H1 (cell line): ENCODE measurements around the gene MS4A6A. TPM values are rescaled to one million over a fixed set of nuclear protein-coding genes. Genes with fewer than 3 reads are reported as not detected.

ENCODE experiments used
- CTCF ChIA-PET: fragments of 300-600 bp; sonication (Branson Sonifier 250); formaldehyde crosslinking; loops from one replicate; lab custom pipeline; 2021; ENCODE audit not compliant: partially characterized antibody; lab: Charles Lee
- POLR2A ChIA-PET: fragments of 300-600 bp; sonication (Branson Sonifier 250); formaldehyde crosslinking; loops from one replicate; lab custom pipeline; 2021; ENCODE audit warnings: inconsistent platforms; ENCODE audit not compliant: partially characterized antibody; lab: Charles Lee
- DNase-seq, 2 experiments: peaks; one replicate each; pipeline versions ENCODE4 v3.0.0 to v3.0.0-alpha.2; 2010 to 2022; ENCODE audit warnings: low spot score in 2 of 2, low read depth in 1 of 2, mixed read lengths in 1 of 2
- FAIRE-seq: peaks from 2 replicates; lab custom pipeline; 2011; peaks lifted over from hg19 to GRCh38; lab: Jason Lieb, UNC
- H2AFZ ChIP-seq: 2 replicates; pipeline ENCODE4 v1.8.1; 2012; ENCODE audit warnings: low read length, inconsistent platforms
- H2AK5ac ChIP-seq: 2 replicates; pipeline ENCODE4 v1.6.1; 2013; ENCODE audit warnings: low read depth, low read length
- H2BK120ac ChIP-seq: replicated peaks from 2 replicates; pipeline ENCODE3; 2013; ENCODE audit warnings: low read depth, low read length, inconsistent platforms
- H2BK12ac ChIP-seq: 2 replicates; pipeline ENCODE4 v1.6.1; 2013; ENCODE audit warnings: low read depth, low read length
- H2BK15ac ChIP-seq: 2 replicates; pipeline ENCODE4 v1.6.1; 2013; ENCODE audit warnings: low read length
- H2BK20ac ChIP-seq: 2 replicates; pipeline ENCODE4 v1.6.1; 2013; ENCODE audit warnings: low read length
- H2BK5ac ChIP-seq: 2 replicates; pipeline ENCODE4 v1.6.1; 2013; ENCODE audit warnings: low read depth, low read length
- H3K14ac ChIP-seq: 2 replicates; pipeline ENCODE4 v1.6.1; 2013; ENCODE audit warnings: inconsistent platforms; ENCODE audit not compliant: insufficient read length
- H3K18ac ChIP-seq: 2 replicates; pipeline ENCODE4 v1.6.1; 2013; ENCODE audit warnings: low read length; ENCODE audit errors: extremely low read depth
- H3K23ac ChIP-seq: 2 replicates; pipeline ENCODE4 v1.6.1; 2013; ENCODE audit warnings: inconsistent platforms; ENCODE audit not compliant: insufficient read length
- H3K23me2 ChIP-seq: 2 replicates; pipeline ENCODE4 v1.6.1; 2013; ENCODE audit warnings: low read depth, low read length
- H3K27ac ChIP-seq: 2 replicates; pipeline ENCODE4 v1.6.1; 2011; ENCODE audit warnings: low read depth, low read length, inconsistent platforms
- H3K27me3 ChIP-seq, 4 experiments: replicated peaks in 1 of 4; 1 replicate in 1 of 4; 2 replicates in 3 of 4; pipeline versions ENCODE4 v1.6.1 to v1.8.1; 2011 to 2013; ENCODE audit warnings: low read length in 3 of 4, mild to moderate bottlenecking in 3 of 4, inconsistent platforms in 2 of 4, mixed read lengths in 2 of 4, moderate library complexity in 1 of 4; ENCODE audit not compliant: control insufficient read depth in 3 of 4, insufficient read depth in 3 of 4; ENCODE audit errors: extremely low read depth in 1 of 4
- H3K36me3 ChIP-seq, 4 experiments: 2 replicates each; pipeline versions ENCODE4 v1.6.1 to v1.8.1; 2011 to 2013; ENCODE audit warnings: mild to moderate bottlenecking in 4 of 4, low read length in 3 of 4, moderate library complexity in 2 of 4, control low read depth in 1 of 4, inconsistent platforms in 1 of 4; ENCODE audit not compliant: insufficient read depth in 4 of 4, control insufficient read depth in 2 of 4
- H3K4ac ChIP-seq: replicated peaks from 2 replicates; pipeline ENCODE3; 2013; ENCODE audit warnings: low read length, low read depth, mixed read lengths, inconsistent platforms; ENCODE audit not compliant: insufficient read length
- H3K4me1 ChIP-seq, 4 experiments: replicated peaks in 1 of 4; 1 replicate in 1 of 4; 2 replicates in 3 of 4; pipeline versions ENCODE4 v1.6.1 to v1.8.1; 2011 to 2013; ENCODE audit warnings: low read length in 3 of 4, inconsistent platforms in 2 of 4, mixed read lengths in 1 of 4; ENCODE audit not compliant: insufficient read depth in 4 of 4, control insufficient read depth in 3 of 4
- H3K4me2 ChIP-seq, 2 experiments: 2 replicates each; pipeline versions ENCODE4 v1.6.1 to v1.8.1; 2011 to 2013; ENCODE audit warnings: low read depth in 2 of 2, low read length in 2 of 2, control low read depth in 1 of 2, inconsistent platforms in 1 of 2, mild to moderate bottlenecking in 1 of 2; ENCODE audit not compliant: insufficient read depth in 1 of 2
- H3K4me3 ChIP-seq, 4 experiments: fragments of 200-600, 300-600 bp in 1 of 4; sonication (generic), shearing (Covaris generic), sonication (Bioruptor Twin) in 1 of 4; 2 replicates each; pipeline versions ENCODE4 v1.5.1 to v1.8.1; 2011 to 2016; ENCODE audit warnings: low read length in 4 of 4, low read depth in 3 of 4, control low read depth in 2 of 4, inconsistent platforms in 2 of 4, mild to moderate bottlenecking in 2 of 4, mixed read lengths in 1 of 4, moderate library complexity in 1 of 4; ENCODE audit not compliant: insufficient read depth in 2 of 4; ENCODE audit errors: extremely low read depth in 1 of 4
- H3K56ac ChIP-seq: replicated peaks from 2 replicates; pipeline ENCODE3; 2013; ENCODE audit warnings: low read depth, mild to moderate bottlenecking, mixed read lengths, low read length, inconsistent platforms; ENCODE audit not compliant: insufficient read length
- H3K79me1 ChIP-seq: 2 replicates; pipeline ENCODE4 v1.6.1; 2013; ENCODE audit warnings: low read depth, low read length, control low read depth
- H3K79me2 ChIP-seq, 2 experiments: 2 replicates each; pipeline versions ENCODE4 v1.6.1 to v1.8.1; 2012 to 2013; ENCODE audit warnings: low read length in 2 of 2, mild to moderate bottlenecking in 2 of 2, inconsistent platforms in 1 of 2; ENCODE audit not compliant: insufficient read depth in 2 of 2, control insufficient read depth in 1 of 2
- H3K9ac ChIP-seq, 4 experiments: replicated peaks in 1 of 4; 1 replicate in 1 of 4; 2 replicates in 3 of 4; pipeline versions ENCODE4 v1.6.1 to v1.8.1; 2011 to 2013; ENCODE audit warnings: low read depth in 3 of 4, low read length in 3 of 4, control low read depth in 2 of 4, mild to moderate bottlenecking in 2 of 4, moderate library complexity in 2 of 4, inconsistent platforms in 1 of 4; ENCODE audit errors: extremely low read depth in 1 of 4
- H3K9me3 ChIP-seq, 2 experiments: 2 replicates each; pipeline versions ENCODE4 v1.6.1 to v1.8.1; 2012 to 2013; ENCODE audit warnings: mild to moderate bottlenecking in 2 of 2, moderate library complexity in 2 of 2, control low read depth in 1 of 2, inconsistent platforms in 1 of 2, low read depth in 1 of 2, low read length in 1 of 2, mixed read lengths in 1 of 2; ENCODE audit not compliant: insufficient read depth in 2 of 2
- H4K20me1 ChIP-seq, 2 experiments: replicated peaks in 1 of 2; 2 replicates each; pipeline versions ENCODE3 to v1.8.1; 2011 to 2013; ENCODE audit warnings: inconsistent platforms in 2 of 2, low read length in 2 of 2, mild to moderate bottlenecking in 1 of 2; ENCODE audit not compliant: insufficient read depth in 2 of 2, control insufficient read depth in 1 of 2
- H4K5ac ChIP-seq: 2 replicates; pipeline ENCODE4 v1.6.1; 2013; ENCODE audit warnings: low read length, low read depth, mixed read lengths, inconsistent platforms; ENCODE audit not compliant: insufficient read length
- H4K8ac ChIP-seq: 2 replicates; pipeline ENCODE4 v1.8.0; 2013; ENCODE audit warnings: mild to moderate bottlenecking, moderate library complexity, low read length, inconsistent platforms; ENCODE audit not compliant: insufficient read depth; ENCODE audit errors: extremely low read depth
- H4K91ac ChIP-seq: replicated peaks from 2 replicates; pipeline ENCODE3; 2013; ENCODE audit warnings: low read length, mixed read lengths, inconsistent platforms; ENCODE audit not compliant: insufficient read length
- ASH2L ChIP-seq: fragments of 200-600, 300-600 bp; sonication (generic); IDR thresholded peaks from one replicate; pipeline ENCODE4 v1.7.1; 2017; ENCODE audit warnings: low read length
- BACH1 ChIP-seq: IDR thresholded peaks from 2 replicates; pipeline ENCODE4 v1.6.1; 2012; ENCODE audit warnings: low read length, improper control_type of control experiment
- CBX8 ChIP-seq: fragments of 300-800, 300-1000 bp; sonication (generic); IDR thresholded peaks from 2 replicates; pipeline ENCODE4 v1.7.1; 2016; ENCODE audit warnings: low read depth, low read length, borderline replicate concordance
- CEBPB ChIP-seq: IDR thresholded peaks from 2 replicates; pipeline ENCODE4 v1.6.1; 2012; ENCODE audit warnings: low read depth, low read length
- CREB1 ChIP-seq: IDR thresholded peaks from 2 replicates; pipeline ENCODE4 v1.6.1; 2012; ENCODE audit warnings: inconsistent platforms
- CTBP2 ChIP-seq: IDR thresholded peaks from 2 replicates; pipeline ENCODE4 v1.7.0; 2011; ENCODE audit warnings: borderline replicate concordance, mild to moderate bottlenecking, moderate library complexity, mixed read lengths, low read length; ENCODE audit not compliant: insufficient read depth, insufficient read length
- KDM5A ChIP-seq: fragments of 200-600 bp; IDR thresholded peaks from 2 replicates; pipeline ENCODE4 v1.7.1; 2012; ENCODE audit warnings: mild to moderate bottlenecking, low read length, inconsistent platforms, mixed read lengths
- POU5F1 ChIP-seq: IDR thresholded peaks from 2 replicates; pipeline ENCODE4 v1.6.1; 2011; ENCODE audit warnings: low read depth, mild to moderate bottlenecking, low read length, moderate library complexity
- RAD21 ChIP-seq, 2 experiments: IDR thresholded peaks in 1 of 2; conservative IDR thresholded peaks in 1 of 2; 2 replicates each; pipeline ENCODE4 v1.6.1; 2011; ENCODE audit warnings: low read depth in 2 of 2, low read length in 2 of 2, improper control_type of control experiment in 1 of 2, inconsistent platforms in 1 of 2, mild to moderate bottlenecking in 1 of 2, moderate library complexity in 1 of 2
- SAP30 ChIP-seq: fragments of 300-600 bp; sonication (generic); IDR thresholded peaks from 2 replicates; pipeline ENCODE4 v1.7.1; 2012; ENCODE audit warnings: low read length, moderate library complexity, mild to moderate bottlenecking, inconsistent platforms; ENCODE audit not compliant: insufficient read depth, insufficient replicate concordance
- ZNF274 ChIP-seq: IDR thresholded peaks from 2 replicates; pipeline ENCODE4 v1.7.0; 2012; ENCODE audit warnings: low read length, borderline replicate concordance; ENCODE audit errors: extremely low read depth
- WGBS, 2 experiments: shearing (Covaris generic) in 1 of 2; methylation state at CpG; one replicate each; pipeline versions ENCODE4 v1.1.6 to v1.1.7; 2013 to 2015; ENCODE audit warnings: low lambda C conversion rate in 2 of 2, mixed read lengths in 2 of 2, inconsistent platforms in 1 of 2, low coverage in 1 of 2, missing lambda C conversion rate in 1 of 2; ENCODE audit not compliant: insufficient replicate concordance in 2 of 2, insufficient coverage in 1 of 2, insufficient read length in 1 of 2; ENCODE audit errors: extremely low coverage in 1 of 2, missing lambda C conversion rate in 1 of 2; 5-methylcytosine and 5-hydroxymethylcytosine counted together
- polyA plus RNA-seq, 7 experiments: library from polyadenylated mRNA; depleted of rRNA in 3 of 7; stranded (reverse) in 5 of 7; unstranded in 2 of 7; fragments of >200 nt in 5 of 7; fragments of 200-250 nt in 2 of 7; gene quantifications; 1 replicate in 5 of 7; 2 replicates in 1 of 7; 4 replicates in 1 of 7; pipeline versions ENCODE4 v1.2.1 to v1.2.3, GENCODE V29; 2011 to 2013; ENCODE audit warnings: missing spikeins in 2 of 7, mixed read lengths in 2 of 7
- total RNA-seq: library from RNA; stranded (reverse); fragmentation: NEBNext Ultra II Directional; extraction: Animal tissue kit (Norgen Biotek cat#: 25700); gene quantifications from 2 replicates; pipeline ENCODE4 v1.2.1, GENCODE V29; 2021

The MS4A6A gene
- total and polyA plus RNA-seq, 2 of the 8 experiments (the other 6 are each of a cell fraction or from before 2014, with no cell fraction given) = not detected

GRCh38 chr11:60197442-60197841 is 14.6 kb upstream of the MS4A6A start:
- H3K36me3 ChIP-seq = no peaks in the 10 kb centered on the region
- H3K27ac ChIP-seq = no peak overlapping the region
- H4K5ac ChIP-seq = no peak overlapping the region
- H2AK5ac ChIP-seq = no peak overlapping the region
- no peak overlapping the region for H2BK120ac ChIP-seq
- TF ChIP-seq SAP30 (no peak), ZNF274 (no peak), CBX8 (no peak), CREB1 (no peak), POU5F1 (no peak), CEBPB (no peak), KDM5A (no peak), CTBP2 (no peak), BACH1 (no peak), ASH2L (no peak), RAD21 (IDR thresholded peaks at IDR 0.05 in 1 of 2, conservative IDR thresholded peaks at IDR 0.05 in 1 of 2; ENCODE audit: low read depth in 2 of 2, low read length in 2 of 2) (no peak)
- H3K9ac ChIP-seq = no peak overlapping the region
- H4K20me1 ChIP-seq = no peaks in the 10 kb centered on the region
- H3K56ac ChIP-seq = no peak overlapping the region
- H4K8ac ChIP-seq = no peak overlapping the region
- CTCF ChIA-PET = interaction anchor here (0.9 kb wide), 1 partner anchor 90 kb away, joined by 3 read pairs; no protein-coding TSS in a partner anchor
- H2AFZ ChIP-seq = no peak overlapping the region
- no peak overlapping the region for H2BK15ac ChIP-seq
- no peaks in the 10 kb centered on the region for H3K27me3 ChIP-seq
- H3K23me2 ChIP-seq = no peaks in the 10 kb centered on the region
- FAIRE-seq (no peak), DNase-seq (no peak)
- no peak overlapping the region for H4K91ac ChIP-seq
- H3K79me2 ChIP-seq = no peaks in the 10 kb centered on the region
- WGBS, 2 experiments = 100% methylated on average over 1 of the region's 1 CpG; no CpG with 5 or more reads in 1 of the 2 experiments
- H3K4me2 ChIP-seq = no peak overlapping the region
- H2BK5ac ChIP-seq = no peak overlapping the region
- H3K4me3 ChIP-seq = no peak overlapping the region
- no peak overlapping the region for H3K4ac ChIP-seq
- H3K9me3 ChIP-seq = peaks cover 6 to 9% of the 10 kb centered on the region in 2 experiments; a peak in 3 of 4 replicates
- no peak overlapping the region for H2BK20ac ChIP-seq
- POLR2A ChIA-PET = no interaction called here
- H3K23ac ChIP-seq = no peak overlapping the region
- no peaks in the 10 kb centered on the region for H3K79me1 ChIP-seq
- no peak overlapping the region for H3K14ac ChIP-seq
- H3K18ac ChIP-seq = no peak overlapping the region
- no peak overlapping the region for H2BK12ac ChIP-seq
- no peaks in the 10 kb centered on the region; a peak in 1 of 7 replicates for H3K4me1 ChIP-seq
